ENCODE results near the gene EHD4.
A peak's percentile ranks its signal among the peaks of the same experiment; 100 is the strongest.

EHD4 gene

DNA sequence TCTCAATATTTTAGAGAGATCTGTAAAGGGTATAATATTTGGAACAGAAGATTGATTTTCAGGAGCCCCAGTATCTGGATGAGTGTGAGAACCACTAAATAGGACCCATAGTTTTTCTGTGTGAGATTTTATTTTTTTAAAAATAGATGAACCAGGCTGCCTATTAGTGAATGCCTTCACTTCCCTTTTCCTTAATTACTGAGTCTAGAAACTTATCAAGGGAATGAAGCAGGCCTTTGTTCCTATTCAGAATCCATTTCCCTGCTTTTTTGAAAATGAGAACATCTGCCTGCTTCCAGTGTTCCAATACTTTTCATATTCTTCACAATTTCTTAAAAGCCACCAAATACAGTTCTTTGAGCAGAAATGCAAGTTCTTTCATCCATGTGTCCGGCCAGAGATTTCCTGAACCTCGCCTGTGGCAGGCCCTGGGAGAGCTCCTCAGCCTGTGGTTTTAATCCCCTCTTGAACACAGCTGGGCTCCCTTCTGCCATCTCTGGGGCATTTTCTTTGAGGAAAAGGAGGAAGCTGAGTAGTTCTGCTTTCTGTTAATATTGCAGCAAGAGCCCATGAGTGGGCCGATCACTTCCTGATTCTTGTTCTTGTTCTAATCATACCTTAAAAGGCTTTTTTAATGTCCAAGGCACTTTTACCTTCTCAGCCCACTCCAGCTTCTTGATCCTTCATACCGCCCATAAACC, 4.7 kb downstream of the EHD4 start:
- peak; percentile 31 for DNase-seq (ENCODE audit: low read depth, low spot score)
- TF ChIP-seq, protein P1, sequence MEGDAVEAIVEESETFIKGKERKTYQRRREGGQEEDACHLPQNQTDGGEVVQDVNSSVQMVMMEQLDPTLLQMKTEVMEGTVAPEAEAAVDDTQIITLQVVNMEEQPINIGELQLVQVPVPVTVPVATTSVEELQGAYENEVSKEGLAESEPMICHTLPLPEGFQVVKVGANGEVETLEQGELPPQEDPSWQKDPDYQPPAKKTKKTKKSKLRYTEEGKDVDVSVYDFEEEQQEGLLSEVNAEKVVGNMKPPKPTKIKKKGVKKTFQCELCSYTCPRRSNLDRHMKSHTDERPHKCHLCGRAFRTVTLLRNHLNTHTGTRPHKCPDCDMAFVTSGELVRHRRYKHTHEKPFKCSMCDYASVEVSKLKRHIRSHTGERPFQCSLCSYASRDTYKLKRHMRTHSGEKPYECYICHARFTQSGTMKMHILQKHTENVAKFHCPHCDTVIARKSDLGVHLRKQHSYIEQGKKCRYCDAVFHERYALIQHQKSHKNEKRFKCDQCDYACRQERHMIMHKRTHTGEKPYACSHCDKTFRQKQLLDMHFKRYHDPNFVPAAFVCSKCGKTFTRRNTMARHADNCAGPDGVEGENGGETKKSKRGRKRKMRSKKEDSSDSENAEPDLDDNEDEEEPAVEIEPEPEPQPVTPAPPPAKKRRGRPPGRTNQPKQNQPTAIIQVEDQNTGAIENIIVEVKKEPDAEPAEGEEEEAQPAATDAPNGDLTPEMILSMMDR (IDR thresholded peaks at IDR 0.05; ENCODE audit: low read depth, low read length): no peak

DNA sequence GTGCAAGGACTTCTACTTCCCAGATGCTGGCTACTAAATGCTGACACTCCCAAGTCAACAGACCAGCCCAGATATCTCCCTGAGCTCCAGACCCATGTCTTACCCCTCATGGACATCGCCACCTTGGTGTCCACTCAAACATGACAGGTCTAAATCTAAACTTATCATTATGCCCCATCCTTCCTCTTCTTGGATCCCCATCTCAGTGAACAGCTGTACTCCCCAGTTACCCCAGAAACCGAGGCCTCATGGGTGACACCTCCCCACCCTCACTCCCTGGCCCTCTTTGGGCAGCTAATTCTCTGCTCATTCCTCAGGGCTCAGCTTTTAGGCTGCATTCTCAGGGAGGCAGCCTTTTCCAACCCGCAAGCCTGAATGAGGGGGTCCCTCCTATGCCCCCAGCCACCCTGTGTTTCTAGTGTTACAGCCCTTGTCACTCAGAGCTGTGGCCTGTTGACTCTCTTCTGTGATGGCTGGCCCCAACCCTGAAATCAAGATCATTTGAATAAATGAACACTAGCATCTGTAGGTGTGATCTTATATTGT, 5.4 kb downstream of the EHD4 start:
- TF ChIP-seq, protein P1 (IDR thresholded peaks at IDR 0.05; ENCODE audit: low read depth, low read length): no peak
- DNase-seq (ENCODE audit: low read depth, low spot score): no peak
- in situ Hi-C loops (cut with HindIII; ENCODE audit: low sequenced_read_pairs): no loop called here
- H3K4me3 ChIP-seq (ENCODE audit: low read depth, low read length): no peak overlapping the region

More for the DNA sequence above, 4.7 kb downstream of the EHD4 start:
- in situ Hi-C loops (cut with HindIII; ENCODE audit: low sequenced_read_pairs): no loop called here
- no peak overlapping the region for H3K4me3 ChIP-seq (ENCODE audit: low read depth, low read length)

DNA sequence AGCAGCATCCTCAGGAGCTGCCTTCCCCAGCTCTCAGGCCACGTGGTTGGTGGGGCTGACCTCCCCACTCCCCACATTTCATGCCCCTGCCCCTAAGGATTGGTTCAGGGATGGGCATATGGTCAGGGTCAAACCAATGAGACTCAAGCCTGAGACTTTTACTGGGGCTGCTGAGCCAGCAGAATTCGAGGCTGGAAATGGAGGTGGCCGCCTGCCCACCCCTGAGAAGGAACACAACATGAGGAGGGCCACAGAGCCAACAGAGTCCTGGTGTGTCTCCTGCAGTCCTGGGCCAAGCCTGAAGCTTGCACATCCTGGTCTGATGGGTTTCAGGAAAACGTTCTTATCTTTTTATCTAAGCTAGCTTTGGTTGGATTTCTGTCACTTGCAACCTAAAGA, 5.9 kb downstream of the EHD4 start:
- no peak overlapping the region for H3K4me3 ChIP-seq (ENCODE audit: low read depth, low read length)
- in situ Hi-C loops (cut with HindIII; ENCODE audit: low sequenced_read_pairs): no loop called here
- TF ChIP-seq, protein P1 (IDR thresholded peaks at IDR 0.05; ENCODE audit: low read depth, low read length): no peak
- no peak for DNase-seq (ENCODE audit: low read depth, low spot score)

DNA sequence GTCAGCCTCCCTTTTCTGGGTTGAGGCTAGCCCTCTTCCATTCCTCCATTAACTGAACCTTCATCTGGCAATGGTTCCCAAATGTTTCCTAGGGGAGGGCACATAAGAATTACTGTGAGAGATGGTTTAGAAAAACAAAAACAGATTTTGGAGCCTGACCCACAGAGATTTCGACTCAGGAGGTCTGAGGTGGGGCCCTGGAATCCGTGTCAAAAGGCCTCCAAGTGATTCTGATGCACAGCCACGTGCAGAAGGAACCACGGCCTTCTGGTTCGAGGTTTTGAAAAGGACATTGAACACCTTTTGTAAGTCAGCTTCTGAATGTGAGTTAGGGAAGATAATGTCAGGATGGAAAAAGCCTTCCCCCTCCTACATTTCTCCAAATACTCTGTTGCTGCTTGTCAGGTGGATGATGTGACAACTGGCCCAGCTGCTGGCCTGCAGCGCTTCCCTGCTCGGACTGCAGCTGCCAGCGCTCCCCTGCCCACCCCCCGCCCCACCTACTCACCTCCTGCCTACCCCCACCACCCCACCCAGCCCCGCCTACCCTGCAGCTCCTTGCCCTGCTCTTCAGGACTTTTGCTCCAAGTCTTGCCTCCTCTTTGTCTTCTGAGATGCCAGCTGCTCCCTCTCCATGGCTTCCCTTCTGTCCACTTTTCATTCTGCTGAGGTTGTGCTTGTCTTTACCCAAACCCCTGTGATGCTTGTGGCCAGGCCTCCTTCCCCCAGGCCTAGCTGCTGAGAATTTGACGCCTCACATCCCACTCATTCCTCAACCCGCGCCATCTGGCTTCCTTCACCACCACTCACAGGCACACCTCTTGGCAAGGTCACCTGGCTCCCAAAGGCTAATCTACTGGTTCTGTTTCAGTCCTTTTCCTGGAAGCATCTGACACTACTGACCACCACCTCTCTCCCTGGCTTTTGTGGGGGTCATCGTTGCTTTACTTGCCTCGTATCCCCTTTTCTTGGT, 6.6 kb downstream of the EHD4 start:
- TF ChIP-seq, protein P1 (IDR thresholded peaks at IDR 0.05; ENCODE audit: low read depth, low read length): no peak
- no peak overlapping the region for H3K4me3 ChIP-seq (ENCODE audit: low read depth, low read length)
- DNase-seq (ENCODE audit: low read depth, low spot score): no peak
- in situ Hi-C loops (cut with HindIII; ENCODE audit: low sequenced_read_pairs): no loop called here

DNA sequence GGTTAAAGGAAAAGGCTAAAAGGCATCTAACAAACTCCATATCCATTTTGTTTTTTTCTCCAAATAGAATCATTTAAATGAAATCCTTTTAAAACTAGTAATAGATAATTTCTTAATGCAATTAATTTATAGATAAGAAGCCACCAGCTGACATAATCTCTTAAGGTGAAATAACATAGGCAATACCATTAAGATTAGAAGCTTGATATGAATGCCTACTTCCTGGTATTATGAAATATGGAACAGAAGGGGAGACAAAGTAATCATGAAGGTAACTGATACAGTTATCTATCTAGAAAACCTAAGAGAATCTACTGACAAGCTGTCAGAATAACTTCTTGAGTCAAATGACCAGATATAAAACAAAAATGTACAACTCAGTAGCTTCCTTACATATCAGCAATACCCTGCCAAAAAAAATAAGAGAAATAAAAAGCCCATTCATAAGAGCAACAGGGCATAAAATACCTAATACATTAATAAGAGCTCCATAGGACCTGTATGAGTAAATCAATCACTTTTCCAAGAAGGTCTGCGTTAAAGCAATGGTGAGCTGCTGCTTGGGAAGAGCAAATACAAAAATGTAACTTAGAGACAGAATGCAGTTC, 10.7 kb downstream of the EHD4 start:
- TF ChIP-seq, protein P1 (IDR thresholded peaks at IDR 0.05; ENCODE audit: low read depth, low read length): no peak
- in situ Hi-C loops (cut with HindIII; ENCODE audit: low sequenced_read_pairs): no loop called here

DNA sequence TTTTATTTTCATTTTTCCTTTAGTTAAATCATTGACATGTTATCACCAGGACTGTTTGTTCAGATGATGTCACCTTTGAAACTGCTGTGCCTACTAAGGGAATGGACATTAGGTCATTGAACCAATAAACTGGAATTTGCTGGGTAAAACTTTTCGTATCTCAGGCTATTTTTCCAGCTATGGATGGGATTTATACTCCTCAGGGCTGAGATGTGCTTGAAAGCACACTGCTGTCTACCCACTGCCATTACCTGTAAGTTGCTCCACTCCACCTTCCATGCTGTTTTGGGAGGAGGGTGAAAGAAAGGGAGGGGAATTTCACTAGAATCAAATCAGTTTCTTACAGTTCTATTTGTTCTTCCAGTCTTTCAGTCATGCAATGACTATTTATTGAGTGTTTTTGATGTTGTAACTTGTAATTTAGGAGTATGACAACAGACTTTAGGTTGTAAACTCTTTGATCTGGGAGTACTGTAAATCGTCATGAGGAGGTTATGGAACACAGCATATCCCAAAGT, 11.3 kb downstream of the EHD4 start:
- DNase-seq (ENCODE audit: low read depth, low spot score): peak; percentile 37
- TF ChIP-seq, protein P1 (IDR thresholded peaks at IDR 0.05; ENCODE audit: low read depth, low read length): no peak
- no peak overlapping the region for H3K4me3 ChIP-seq (ENCODE audit: low read depth, low read length)
- in situ Hi-C loops (cut with HindIII; ENCODE audit: low sequenced_read_pairs): no loop called here

More for the DNA sequence above, 10.7 kb downstream of the EHD4 start:
- H3K4me3 ChIP-seq (ENCODE audit: low read depth, low read length): no peak overlapping the region
- DNase-seq (ENCODE audit: low read depth, low spot score): no peak
